Measurements from ENCODE around the gene KIF26A. TPM values are rescaled to one million over a fixed set of nuclear protein-coding genes. Genes with fewer than 3 reads are reported as not detected.

KIF26A gene
- total RNA-seq, 1 experiment from 2014 or later = 1.4 TPM

GRCh38 chr14:104190396-104191000 is 52.1 kb downstream of the KIF26A start:
- no peak for DNase-seq (ENCODE audit: low read depth)

- no peak for DNase-seq (ENCODE audit: low read depth)
These were observed 53.1 kb downstream of the KIF26A start for GRCh38 chr14:104191409-104191997.

GRCh38 chr14:104192146-104192882 is 53.9 kb downstream of the KIF26A start:
- DNase-seq (ENCODE audit: low read depth) = no peak

GRCh38 chr14:104192883-104193245 is 54.5 kb downstream of the KIF26A start:
- no peak for DNase-seq (ENCODE audit: low read depth)

GRCh38 chr14:104194016-104194415 is 55.6 kb downstream of the KIF26A start:
- no peak for DNase-seq (ENCODE audit: low read depth)

GRCh38 chr14:104194716-104195115 is 56.3 kb downstream of the KIF26A start:
- no peak for DNase-seq (ENCODE audit: low read depth)

- no peak for DNase-seq (ENCODE audit: low read depth)
These were observed 57.0 kb downstream of the KIF26A start for GRCh38 chr14:104195361-104195760.

GRCh38 chr14:104195878-104196277 is 57.5 kb downstream of the KIF26A start:
- DNase-seq (ENCODE audit: low read depth) = no peak

GRCh38 chr14:104196461-104197140 is 58.2 kb downstream of the KIF26A start:
- DNase-seq (ENCODE audit: low read depth) = no peak

- no peak for DNase-seq (ENCODE audit: low read depth)
These were observed 59.3 kb downstream of the KIF26A start for GRCh38 chr14:104197449-104198247.

GRCh38 chr14:104199266-104199895 is 61.0 kb downstream of the KIF26A start:
- DNase-seq (ENCODE audit: low read depth) = no peak

GRCh38 chr14:104200106-104200505 is 61.7 kb downstream of the KIF26A start:
- no peak for DNase-seq (ENCODE audit: low read depth)

- DNase-seq (ENCODE audit: low read depth) = no peak
These were observed 62.2 kb downstream of the KIF26A start for GRCh38 chr14:104200591-104200990.

- no peak for DNase-seq (ENCODE audit: low read depth)
These were observed 62.7 kb downstream of the KIF26A start for GRCh38 chr14:104201063-104201462.

GRCh38 chr14:104201496-104201895 is 63.1 kb downstream of the KIF26A start:
- no peak for DNase-seq (ENCODE audit: low read depth)

GRCh38 chr14:104202259-104203070 is 64.1 kb downstream of the KIF26A start:
- no peak for DNase-seq (ENCODE audit: low read depth)

- no peak for DNase-seq (ENCODE audit: low read depth)
These were observed 64.7 kb downstream of the KIF26A start for GRCh38 chr14:104203071-104203425.

- DNase-seq (ENCODE audit: low read depth) = no peak
These were observed 66.3 kb downstream of the KIF26A start for GRCh38 chr14:104204660-104205149.

- no peak for DNase-seq (ENCODE audit: low read depth)
These were observed 67.4 kb downstream of the KIF26A start for GRCh38 chr14:104205781-104206180.

Data from HT1080 (cell line).